Gastroesophageal sphincter (tissue), 4 donors: Measurements from ENCODE around the gene HRNR. TPM values are rescaled to one million over a fixed set of nuclear protein-coding genes. Genes with fewer than 3 reads are reported as not detected.

Source experiments
- ATAC-seq: fragments of 150-250 bp; one replicate; pipeline ENCODE4 v1.9.1; 2016; ENCODE audit warnings: mild to moderate bottlenecking, moderate library complexity
- H3K27ac ChIP-seq, 4 donors: fragments of 200-600 bp; sonication (generic) in 3 of 4; 1 replicate in 3 of 4; 2 replicates in 1 of 4; pipeline ENCODE4 v1.5.1; 2016 to 2019
- H3K27me3 ChIP-seq: fragments of 200-600 bp; sonication (generic); one replicate; pipeline ENCODE4 v1.5.1; 2019
- H3K36me3 ChIP-seq, 2 donors: fragments of 200-600 bp; sonication (generic); one replicate each; pipeline ENCODE4 v1.5.1; 2019; ENCODE audit warnings: control low read depth in 1 of 2
- H3K4me1 ChIP-seq, 3 donors: fragments of 200-600 bp; sonication (generic); 1 replicate in 2 of 3; 2 replicates in 1 of 3; pipeline ENCODE4 v1.5.1; 2016 to 2019; ENCODE audit warnings: control low read depth in 2 of 3
- H3K4me3 ChIP-seq, 2 donors: fragments of 200-600 bp; sonication (generic); one replicate each; pipeline ENCODE4 v1.5.1; 2019; ENCODE audit warnings: mild to moderate bottlenecking in 1 of 2, moderate library complexity in 1 of 2
- H3K9me3 ChIP-seq, 3 donors: fragments of 200-600 bp; sonication (generic); one replicate each; pipeline ENCODE4 v1.5.1; 2017 to 2019; ENCODE audit warnings: control low read depth in 2 of 3
- CTCF ChIP-seq, 4 experiments: fragments of 200-600 bp in 2 of 4; fragments of 450-650 bp in 2 of 4; sonication (generic) in 1 of 4; IDR thresholded peaks; one replicate each; pipeline ENCODE4 v1.5.1; 2017 to 2019; ENCODE audit warnings: antibody characterized with exemption in 4 of 4, mild to moderate bottlenecking in 2 of 4, moderate library complexity in 2 of 4
- EP300 ChIP-seq: sonication (generic); formaldehyde crosslinking; IDR thresholded peaks from one replicate; pipeline ENCODE4 v1.6.1; 2017; ENCODE audit warnings: antibody characterized with exemption, mild to moderate bottlenecking
- POLR2A ChIP-seq, 2 donors: fragments of 450-650 bp; IDR thresholded peaks; one replicate each; pipeline ENCODE4 v1.6.1; 2017; ENCODE audit warnings: antibody characterized with exemption in 2 of 2, mild to moderate bottlenecking in 2 of 2, moderate library complexity in 1 of 2
- POLR2AphosphoS5 ChIP-seq: sonication (generic); formaldehyde crosslinking; IDR thresholded peaks from one replicate; pipeline ENCODE4 v1.6.1; 2017; ENCODE audit warnings: antibody characterized with exemption
- WGBS, 2 donors: methylation state at CpG; one replicate each; pipeline ENCODE4 v1.1.5; 2018; ENCODE audit warnings: low coverage in 1 of 2; 5-methylcytosine and 5-hydroxymethylcytosine counted together
- total RNA-seq, 4 donors: library from RNA; depleted of rRNA; stranded (reverse); fragments of >200 nt; gene quantifications; one replicate each; pipeline ENCODE4 v1.1.0, GENCODE V29; 2016

Gene HRNR
- total RNA-seq, 4 donors from 2014 or later, result 0.04 TPM; not detected in 3

GRCh38 chr1:152197361-152197941 is 26.5 kb downstream of the HRNR start:
- Histone ChIP-seq H3K27me3 (no peaks in the 10 kb centered on the region), H3K9me3 (no peaks in the 10 kb centered on the region), H3K4me3 (no peak overlapping the region), H3K4me1 (no peaks in the 10 kb centered on the region), H3K27ac (no peak overlapping the region), H3K36me3 (no peaks in the 10 kb centered on the region)
- no peak for ATAC-seq
- TF ChIP-seq CTCF (IDR thresholded peaks at IDR 0.05) (no peak), EP300 (no peak), POLR2A (IDR thresholded peaks at IDR 0.05) (no peak), POLR2AphosphoS5 (no peak)

- Histone ChIP-seq H3K36me3 (no peaks in the 10 kb centered on the region), H3K4me3 (no peak overlapping the region), H3K4me1 (peaks cover 0 to 19% (median 0%) of the 10 kb centered on the region in 3 donors), H3K9me3 (no peaks in the 10 kb centered on the region), H3K27me3 (no peaks in the 10 kb centered on the region), H3K27ac (no peak overlapping the region)
- ATAC-seq, result no peak
- no peak for TF ChIP-seq CTCF (IDR thresholded peaks at IDR 0.05)
- TF ChIP-seq POLR2A (IDR thresholded peaks at IDR 0.05), result no peak
- no peak for TF ChIP-seq EP300
- TF ChIP-seq POLR2AphosphoS5, result no peak
Observed at GRCh38 chr1:152191711-152192110, 32.3 kb downstream of the HRNR start.

- no peak for ATAC-seq
- Histone ChIP-seq H3K27me3 (no peaks in the 10 kb centered on the region), H3K9me3 (no peaks in the 10 kb centered on the region), H3K27ac (no peak overlapping the region), H3K4me3 (no peak overlapping the region), H3K36me3 (no peaks in the 10 kb centered on the region), H3K4me1 (peaks cover 0 to 19% (median 0%) of the 10 kb centered on the region in 3 donors)
- 63 to 80% methylated on average over 1 to 4 of the region's 5 CpGs for WGBS, 2 donors
- TF ChIP-seq POLR2A (IDR thresholded peaks at IDR 0.05) (no peak), EP300 (no peak), CTCF (IDR thresholded peaks at IDR 0.05) (no peak)
Observed at GRCh38 chr1:152191260-152191659, 32.7 kb downstream of the HRNR start.

- H3K4me1 ChIP-seq, result peaks cover 0 to 19% (median 0%) of the 10 kb centered on the region in 3 donors
- TF ChIP-seq POLR2A (IDR thresholded peaks at IDR 0.05) (no peak), POLR2AphosphoS5 (peak; percentile 17), CTCF (IDR thresholded peaks at IDR 0.05) (no peak), EP300 (no peak)
- peak; percentile 13 for ATAC-seq
- no peaks in the 10 kb centered on the region for H3K9me3 ChIP-seq
- H3K36me3 ChIP-seq, result no peaks in the 10 kb centered on the region
- no peaks in the 10 kb centered on the region for H3K27me3 ChIP-seq
- H3K27ac ChIP-seq, result no peak overlapping the region
- H3K4me3 ChIP-seq, result no peak overlapping the region
- 42 to 81% methylated on average over 2 of the region's 2 CpGs for WGBS, 2 donors
Observed at GRCh38 chr1:152190589-152190988, 33.4 kb downstream of the HRNR start.

- ATAC-seq, result no peak
- no peaks in the 10 kb centered on the region for H3K36me3 ChIP-seq
- H3K27me3 ChIP-seq, result no peaks in the 10 kb centered on the region
- H3K4me3 ChIP-seq, result peak overlapping the region; percentile 13 to 61
- peaks cover 0 to 19% (median 0%) of the 10 kb centered on the region in 3 donors for H3K4me1 ChIP-seq
- no peaks in the 10 kb centered on the region for H3K9me3 ChIP-seq
- WGBS, 2 donors, result 22 to 26% methylated on average over 7 to 9 of the region's 9 CpGs
- TF ChIP-seq EP300 (no peak), CTCF (IDR thresholded peaks at IDR 0.05) (peak; percentile 42 to 74 (median 54)), POLR2AphosphoS5 (no peak), POLR2A (IDR thresholded peaks at IDR 0.05) (no peak)
- H3K27ac ChIP-seq, result peak overlapping the region in 2 of 4 donors; percentile 65 to 83
Observed at GRCh38 chr1:152189657-152190442, 34.1 kb downstream of the HRNR start.
